ENCODE data around the gene ACOX3.

DNA sequence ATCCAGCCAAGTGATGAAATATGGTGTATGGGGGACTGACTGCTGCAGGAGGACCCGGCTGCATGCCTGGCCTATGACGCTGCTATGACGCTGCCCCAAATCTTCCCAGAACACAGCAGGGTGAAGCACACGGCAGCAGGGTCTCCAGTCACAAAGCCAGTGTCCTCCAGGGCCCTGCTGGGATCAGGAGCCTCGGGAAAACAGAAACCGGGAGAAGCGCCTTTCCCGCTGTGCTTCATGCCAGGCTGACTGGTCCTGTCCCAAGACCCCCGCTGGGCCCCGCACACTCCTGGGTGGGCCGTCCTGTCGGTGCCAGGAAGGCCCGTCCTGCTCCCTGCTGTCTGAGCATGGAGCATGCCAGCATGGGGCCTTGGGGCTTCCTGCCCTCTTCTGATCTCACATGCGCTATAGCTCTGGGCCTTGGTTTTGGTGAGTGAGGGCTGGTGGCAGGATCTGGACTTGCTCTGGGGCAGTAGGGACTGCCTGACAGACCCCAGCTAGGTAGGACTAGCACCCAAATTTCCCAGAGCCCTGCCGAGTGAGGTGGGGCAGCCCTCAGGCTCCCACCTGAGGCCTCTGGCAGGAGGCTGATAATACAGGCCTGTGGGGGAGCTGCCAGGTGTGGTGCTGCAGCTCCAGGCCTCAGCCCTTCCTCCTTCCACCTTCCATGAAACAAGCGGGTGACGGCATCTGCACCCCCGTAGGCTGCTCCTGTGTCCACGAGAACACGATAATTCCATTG lies 64.0 kb downstream of the ACOX3 start:
- TF ChIP-seq CTCF (conservative IDR thresholded peaks at IDR 0.05 in 1 of 2, IDR thresholded peaks at IDR 0.05 in 1 of 2; ENCODE audit: low read depth in 1 of 2, low read length in 2 of 2) (no peak), EZH2 (IDR thresholded peaks at IDR 0.05; ENCODE audit: low read length, missing control alignments) (no peak)

Measured in fibroblast of lung (primary cell).